Activated CD8-positive, alpha-beta memory T cell treated with anti-CD3 and anti-CD28 coated beads for 48 hours (primary cell): Measurements from ENCODE around the gene MICOS13.
"Not testable (repeated sequence)": the region's sequence is repeated elsewhere in the genome, so short reads cannot be mapped to it uniquely, and the experiment has no call there.

Experiments
- DNase-seq, 3 experiments: peaks; one replicate each; pipeline ENCODE4 v3.0.0-alpha.2; 2020; ENCODE audit warnings: low read depth in 2 of 3, low spot score in 2 of 3

Gene MICOS13

DNA sequence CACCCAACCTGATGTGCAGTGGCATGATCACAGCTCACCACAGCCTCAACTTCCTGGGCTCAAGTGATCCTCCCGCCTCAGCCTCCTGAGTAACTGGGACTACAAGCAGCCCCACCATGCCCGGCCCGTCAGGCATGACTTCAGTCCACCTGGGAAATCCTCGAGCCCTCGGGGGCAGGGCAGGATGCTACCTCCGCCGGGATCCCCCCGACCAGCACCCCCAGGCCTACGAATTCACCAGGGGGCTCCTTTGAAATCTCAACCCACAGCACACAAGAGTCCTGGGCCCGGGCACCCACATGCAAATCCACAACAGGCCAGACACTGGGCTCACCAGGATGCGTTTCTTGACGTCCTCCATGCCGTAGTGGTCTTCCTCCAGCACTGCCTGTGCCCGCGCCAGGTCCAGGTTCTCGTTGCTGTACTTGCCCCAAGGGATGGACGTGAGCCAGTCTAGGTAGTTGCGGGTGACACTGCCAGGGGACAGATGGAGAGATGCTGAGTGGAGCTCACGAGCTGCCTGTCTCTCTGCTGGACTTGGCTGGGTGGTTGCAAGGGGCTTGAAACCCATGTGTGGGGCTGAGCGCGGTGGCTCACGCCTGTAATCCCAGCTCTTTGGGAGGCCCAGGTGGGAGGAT, 20.3 kb upstream of the MICOS13 start:
- no peak for DNase-seq

- no peak for DNase-seq
These were observed 18.5 kb upstream of the MICOS13 start for GRCh38 chr19:5698635-5699422.

DNA sequence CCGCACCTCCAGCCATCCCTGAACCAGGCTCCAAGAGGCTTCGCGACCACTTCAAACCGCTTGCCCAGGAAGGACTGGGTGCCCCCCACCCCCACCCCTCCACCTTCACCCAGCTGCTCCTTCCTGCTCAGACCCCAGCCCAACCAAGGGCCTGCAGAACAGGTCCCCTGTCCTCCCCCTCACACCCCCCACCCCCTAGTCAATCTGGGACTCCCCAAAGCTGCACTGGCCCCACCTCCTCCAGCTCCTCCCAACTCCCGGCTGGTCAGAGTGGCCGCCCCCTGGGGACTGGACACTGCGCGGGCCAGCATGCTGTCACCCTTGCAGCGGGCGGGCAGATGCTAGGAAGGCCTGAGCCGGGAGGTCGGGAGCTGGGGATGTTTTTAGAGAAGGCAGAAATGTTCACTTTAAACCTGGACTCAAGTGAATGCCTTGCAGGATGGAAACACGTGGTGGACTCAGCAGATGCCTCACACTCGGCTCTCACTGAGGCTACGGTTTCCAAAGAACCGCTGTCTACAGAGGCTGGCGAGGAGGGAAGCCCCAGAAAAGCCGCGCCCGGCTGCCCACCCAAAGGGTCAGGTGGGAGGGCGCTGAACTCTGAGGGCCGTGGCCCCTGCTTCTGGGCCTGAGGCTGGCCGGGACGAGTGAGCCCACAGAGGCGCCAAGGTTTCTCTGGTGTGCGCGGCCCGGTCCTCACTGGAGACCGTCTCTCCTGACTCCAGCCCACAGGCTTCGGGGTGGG, 17.7 kb upstream of the MICOS13 start:
- no peak for DNase-seq

DNA sequence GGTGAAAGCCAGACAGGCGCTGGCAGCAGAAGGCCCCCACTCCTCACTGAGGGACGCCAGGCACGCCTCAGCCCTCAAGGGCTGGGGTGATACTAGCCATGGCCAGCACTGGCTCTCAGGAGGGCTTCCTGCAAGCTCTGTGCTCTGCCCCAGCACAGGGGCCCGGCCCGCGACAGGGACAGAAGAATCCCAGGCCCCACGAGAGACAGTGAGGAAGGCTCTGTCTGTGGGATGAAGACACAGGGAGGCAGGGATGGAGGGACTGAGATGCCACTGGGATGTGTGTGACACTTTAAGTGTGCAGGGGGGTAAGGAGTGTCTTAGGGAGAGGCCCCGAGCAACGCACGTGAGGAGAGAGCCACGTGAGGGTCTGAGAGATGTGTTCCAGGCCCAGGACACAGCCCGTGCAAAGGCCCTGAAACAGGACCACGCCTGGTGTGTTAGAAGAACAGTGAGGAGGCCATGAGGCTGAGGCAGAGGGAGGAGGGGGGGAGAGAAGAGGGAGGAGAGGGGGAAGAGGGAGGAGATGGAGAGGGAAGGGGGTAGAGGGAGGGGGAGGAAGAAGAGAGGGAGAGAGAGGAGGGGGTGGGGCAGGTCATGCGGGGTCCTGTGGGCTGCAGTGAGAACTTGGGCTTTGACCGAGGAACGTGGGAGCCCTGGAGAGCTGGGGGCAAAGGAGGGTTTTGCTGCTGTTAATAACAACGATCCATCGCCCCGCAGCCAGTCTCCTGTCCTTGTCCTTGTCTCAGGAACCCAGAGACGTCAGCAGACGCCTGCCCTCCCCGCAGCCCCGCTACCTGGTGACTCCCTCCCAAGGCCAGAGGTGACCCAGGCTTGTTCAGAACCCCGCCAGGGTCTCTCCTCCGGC, 16.9 kb upstream of the MICOS13 start:
- no peak for DNase-seq

DNA sequence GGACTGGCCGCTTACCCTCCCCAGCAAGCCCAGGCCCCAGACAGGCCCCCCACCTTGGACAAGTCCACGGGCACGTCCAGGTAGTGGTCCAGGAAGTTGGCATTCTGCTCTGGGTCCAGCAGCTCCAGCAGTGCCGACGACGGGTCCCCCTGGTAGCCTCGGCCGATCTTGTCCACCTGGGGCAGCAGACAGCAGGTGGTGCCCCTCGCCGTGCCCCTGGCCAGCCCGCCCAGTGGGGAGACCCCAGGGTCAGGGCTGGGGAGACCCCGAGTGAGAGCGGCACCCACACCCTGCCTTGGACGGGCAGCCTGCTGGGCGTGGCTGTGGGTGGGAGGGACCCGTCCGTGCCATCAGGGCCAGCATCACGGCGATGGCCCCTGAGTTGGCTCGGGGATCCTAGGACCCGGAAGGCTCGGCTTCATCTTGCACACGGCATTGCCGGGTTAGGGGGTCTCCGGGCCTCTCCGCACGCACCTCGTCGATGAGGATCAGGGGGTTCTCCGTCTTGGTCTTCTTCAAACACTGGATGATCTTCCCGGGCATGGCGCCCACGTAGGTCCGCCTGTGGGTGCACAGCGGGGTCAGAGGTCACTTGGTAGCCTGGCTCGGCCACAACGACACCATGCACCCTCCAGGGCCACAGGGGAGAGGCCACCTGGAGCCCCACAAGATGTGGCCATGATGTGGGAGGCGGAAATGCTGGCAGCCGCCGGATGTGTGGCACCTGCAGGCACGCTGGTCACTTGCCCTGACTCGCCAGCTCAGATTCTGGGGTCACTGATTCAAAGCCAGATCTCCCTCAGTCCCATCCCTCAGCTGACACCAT, 16.1 kb upstream of the MICOS13 start:
- no peak for DNase-seq

DNA sequence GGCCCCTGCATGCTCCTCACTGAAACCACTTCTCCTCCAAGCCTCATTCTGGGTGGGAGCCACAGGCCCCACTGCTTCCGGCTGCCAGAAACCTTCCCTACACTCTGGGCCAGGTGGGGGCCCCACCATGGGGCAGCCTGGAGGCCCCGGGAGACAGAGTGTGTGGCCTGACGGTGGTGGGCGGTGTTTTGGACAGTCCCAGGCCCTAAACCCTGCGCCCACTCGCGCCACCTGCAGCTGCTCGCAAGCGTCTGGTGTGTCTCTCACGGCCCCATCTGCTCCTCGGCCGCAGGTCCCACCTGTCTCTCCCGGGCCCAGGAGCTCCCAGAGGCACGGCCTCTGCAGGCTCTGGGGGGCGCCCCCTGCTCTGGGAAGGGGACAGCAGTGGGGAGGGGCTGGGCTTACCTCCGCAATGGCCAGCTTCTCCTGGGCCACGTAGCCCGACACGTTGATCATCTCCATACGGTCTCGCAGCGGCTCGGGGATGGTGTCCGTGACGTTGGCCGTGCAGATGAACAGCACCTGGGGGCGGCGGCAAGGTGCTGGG, 15.4 kb upstream of the MICOS13 start:
- DNase-seq: no peak

DNA sequence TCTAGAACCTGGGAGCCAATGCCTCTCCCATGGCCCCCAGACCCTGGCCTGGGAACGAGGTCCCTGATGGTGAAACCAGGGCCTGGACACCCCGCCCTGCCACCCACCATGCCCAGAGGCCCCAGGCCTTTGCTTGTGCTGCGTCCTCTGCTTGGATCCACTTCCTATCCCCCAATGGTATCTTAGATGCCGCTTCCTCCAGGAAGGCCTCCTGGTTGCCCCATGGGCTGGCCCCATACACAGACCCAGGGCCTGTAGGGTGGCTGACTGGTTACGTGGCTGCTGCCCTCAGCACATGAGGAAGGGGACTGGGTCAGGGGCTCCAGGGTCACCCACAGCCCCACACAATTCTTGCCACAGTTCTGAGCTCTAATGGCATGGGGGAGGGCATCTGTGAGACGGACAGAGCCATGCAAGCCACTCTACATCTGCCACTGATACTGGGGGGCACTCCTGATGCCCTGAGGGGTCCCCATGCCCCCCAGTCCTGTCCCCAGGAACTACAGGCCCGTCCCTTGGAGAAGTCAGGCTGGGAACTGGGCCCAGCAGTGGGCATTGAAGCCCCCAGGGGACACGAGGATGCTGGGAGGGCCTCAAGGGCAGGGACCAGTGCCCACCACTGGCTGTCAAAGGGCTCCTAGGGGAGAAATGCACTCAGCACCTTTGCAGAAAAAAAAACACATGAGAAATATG, 14.8 kb upstream of the MICOS13 start:
- no peak for DNase-seq

DNA sequence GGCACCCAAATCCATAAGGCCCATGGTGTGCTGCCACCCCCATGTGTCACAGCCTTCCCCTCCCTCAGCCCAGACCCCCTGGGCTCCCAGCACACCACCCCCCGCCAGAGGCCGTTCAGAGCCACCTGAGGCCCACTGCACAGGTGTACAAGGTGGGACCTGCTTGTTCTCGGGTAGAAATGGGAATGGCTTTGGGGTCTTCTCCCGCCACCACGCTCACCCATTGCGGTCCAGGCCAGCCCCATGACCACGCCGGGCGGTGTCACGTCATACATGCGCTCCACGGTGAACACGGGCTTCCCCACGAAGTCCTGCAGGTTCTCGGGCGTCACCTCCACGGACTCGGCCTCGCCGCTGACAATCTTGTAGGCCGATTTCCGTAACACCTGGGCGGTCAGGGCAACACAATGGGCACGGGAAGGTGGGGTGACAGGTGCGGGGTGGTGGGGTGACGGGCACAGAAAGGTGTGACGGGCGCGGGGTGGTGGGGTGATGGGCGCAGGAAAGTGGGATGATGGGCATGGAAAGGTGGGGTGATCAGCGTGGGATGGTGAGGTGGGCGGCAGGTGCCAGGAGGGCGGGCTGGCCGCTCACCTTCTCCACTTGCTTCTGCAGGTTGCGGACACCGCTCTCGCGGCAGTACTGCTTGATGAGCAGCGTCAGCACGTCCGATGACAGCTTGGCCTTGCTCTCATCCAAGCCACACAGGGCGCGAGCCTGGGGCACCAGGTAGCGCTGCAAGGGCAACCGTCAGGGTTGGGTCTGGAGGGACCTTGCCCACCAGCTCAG, 14.0 kb upstream of the MICOS13 start:
- no peak for DNase-seq

- DNase-seq: no peak
These were observed 13.2 kb upstream of the MICOS13 start for GRCh38 chr19:5693195-5694166.

GRCh38 chr19:5692723-5693194, 12.4 kb upstream of the MICOS13 start:
- no peak for DNase-seq

- DNase-seq: no peak
These were observed 11.8 kb upstream of the MICOS13 start for GRCh38 chr19:5691822-5692722.

DNA sequence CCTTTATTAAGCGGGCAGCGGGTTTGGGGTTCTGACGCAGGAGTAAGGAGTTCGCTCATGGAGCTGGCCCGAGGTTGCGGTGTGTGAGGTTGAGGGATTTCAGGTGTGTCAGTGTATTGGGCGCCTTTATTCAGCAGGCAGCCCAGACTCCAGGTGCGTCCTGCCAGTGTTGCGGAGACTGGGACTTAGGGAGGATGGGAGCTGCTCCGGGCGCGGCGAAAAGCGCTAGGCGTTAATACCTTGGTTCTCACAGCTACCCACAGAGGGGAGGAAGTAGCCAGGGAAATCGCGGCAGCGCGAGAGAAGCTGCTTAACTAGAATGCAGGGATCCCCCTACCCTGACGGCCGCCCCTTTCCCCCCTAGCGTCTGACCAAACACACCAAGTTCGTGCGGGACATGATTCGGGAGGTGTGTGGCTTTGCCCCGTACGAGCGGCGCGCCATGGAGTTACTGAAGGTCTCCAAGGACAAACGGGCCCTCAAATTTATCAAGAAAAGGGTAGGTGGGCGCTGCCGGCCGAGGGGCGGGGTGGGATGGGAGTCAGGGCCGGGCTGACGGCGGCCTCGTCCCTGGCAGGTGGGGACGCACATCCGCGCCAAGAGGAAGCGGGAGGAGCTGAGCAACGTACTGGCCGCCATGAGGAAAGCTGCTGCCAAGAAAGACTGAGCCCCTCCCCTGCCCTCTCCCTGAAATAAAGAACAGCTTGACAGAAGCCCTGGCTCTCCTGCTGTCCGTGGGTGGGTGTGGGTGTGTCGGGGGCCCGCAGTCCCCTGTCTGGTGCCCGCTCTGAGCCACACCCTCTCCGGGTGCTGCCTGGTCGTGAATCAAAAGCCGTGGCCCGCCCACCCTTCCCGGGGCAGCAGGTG, 10.9 kb upstream of the MICOS13 start:
- DNase-seq: peak in 2 of 3 experiments; percentile 31 to 44

DNA sequence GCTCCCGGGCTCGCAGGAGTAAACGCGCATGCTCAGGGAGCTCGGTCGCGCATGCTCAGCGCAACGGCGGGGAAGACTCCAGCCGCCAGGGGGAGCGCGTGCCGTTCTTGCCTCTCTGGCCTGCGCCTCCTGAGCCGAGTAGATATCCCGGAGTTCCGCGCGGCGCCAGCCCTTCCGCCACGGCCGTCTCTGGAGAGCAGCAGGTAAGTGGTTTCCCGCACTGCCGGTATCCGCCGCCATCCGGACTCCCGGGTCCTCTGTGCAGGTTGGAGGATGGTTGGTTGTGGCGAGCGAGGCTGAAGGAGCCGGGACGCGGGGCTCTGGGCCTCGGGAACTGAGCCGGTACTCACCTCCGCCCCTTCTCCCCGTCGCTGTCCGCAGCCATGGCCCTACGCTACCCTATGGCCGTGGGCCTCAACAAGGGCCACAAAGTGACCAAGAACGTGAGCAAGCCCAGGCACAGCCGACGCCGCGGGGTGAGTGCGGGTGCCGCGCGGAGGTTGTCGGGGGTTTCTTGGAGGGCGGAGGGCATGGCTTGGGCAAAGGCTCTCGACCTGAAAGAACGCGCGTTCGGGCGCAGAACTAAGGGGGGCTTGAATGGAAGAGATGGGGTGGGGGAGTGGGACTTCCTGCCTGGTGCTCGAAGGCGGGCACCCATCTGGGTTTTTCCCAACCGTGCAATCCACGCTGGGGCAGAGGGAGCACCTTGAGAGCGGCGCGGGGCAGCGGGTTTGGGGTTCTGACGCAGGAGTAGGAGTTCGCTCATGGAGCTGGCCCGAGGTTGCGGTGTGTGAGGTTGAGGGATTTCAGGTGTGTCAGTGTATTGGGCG, 10.0 kb upstream of the MICOS13 start, which contains the start of gene RPL36:
Gene RPL36 (plus strand): TSS at position 171 of the 830 bp plus-strand sequence. CDS start 213 bp downstream, at position 384.
- DNase-seq: peak; percentile 98 to 100 (median 99)

DNA sequence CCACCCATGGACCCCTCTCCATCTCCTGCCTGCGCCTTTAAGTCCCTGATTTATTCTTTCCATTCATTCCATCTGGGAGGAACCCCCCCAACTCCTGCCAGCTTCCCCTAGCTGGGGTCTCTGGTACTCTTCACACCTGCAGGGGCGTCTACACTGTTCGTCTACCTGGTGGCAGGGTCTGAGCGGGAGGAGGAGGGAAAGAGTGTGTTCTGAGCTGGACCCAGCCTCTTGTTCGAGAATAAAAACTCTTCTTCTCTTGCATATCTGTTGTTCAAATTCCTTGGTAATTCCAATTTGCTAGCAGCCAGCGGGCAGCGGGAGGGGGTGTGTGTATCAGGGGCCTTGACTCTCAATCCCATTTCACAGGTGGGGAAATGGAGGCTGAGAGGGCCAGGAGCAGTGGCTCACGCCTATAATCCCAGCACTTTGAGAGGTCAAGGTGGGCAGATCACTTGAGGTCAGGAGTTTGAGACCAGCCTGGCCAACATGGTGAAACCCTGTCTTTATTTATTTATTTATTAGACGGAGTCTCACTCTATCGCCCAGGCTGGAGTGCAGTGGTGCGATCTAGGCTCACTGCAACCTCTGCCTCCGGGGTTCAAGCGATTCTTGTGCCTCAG, 8.1 kb upstream of the MICOS13 start:
- DNase-seq: not testable (repeated sequence)
